GM12865 (cell line): ENCODE results near the gene OXER1.

Experiments
- DNase-seq: peaks from one replicate; pipeline ENCODE4 v3.0.0; 2010; ENCODE audit warnings: low read depth
- H3K4me3 ChIP-seq: 2 replicates; pipeline ENCODE4 v1.5.1; 2011; ENCODE audit warnings: mild to moderate bottlenecking, low read depth, low read length, control low read depth
- TF ChIP-seq, protein P1 (sequence below): IDR thresholded peaks from 2 replicates; pipeline ENCODE4 v1.5.1; 2011; ENCODE audit warnings: low read length, control low read depth, low read depth, inconsistent platforms; ENCODE audit not compliant: insufficient read depth; ENCODE audit errors: missing control alignments

The OXER1 gene

DNA sequence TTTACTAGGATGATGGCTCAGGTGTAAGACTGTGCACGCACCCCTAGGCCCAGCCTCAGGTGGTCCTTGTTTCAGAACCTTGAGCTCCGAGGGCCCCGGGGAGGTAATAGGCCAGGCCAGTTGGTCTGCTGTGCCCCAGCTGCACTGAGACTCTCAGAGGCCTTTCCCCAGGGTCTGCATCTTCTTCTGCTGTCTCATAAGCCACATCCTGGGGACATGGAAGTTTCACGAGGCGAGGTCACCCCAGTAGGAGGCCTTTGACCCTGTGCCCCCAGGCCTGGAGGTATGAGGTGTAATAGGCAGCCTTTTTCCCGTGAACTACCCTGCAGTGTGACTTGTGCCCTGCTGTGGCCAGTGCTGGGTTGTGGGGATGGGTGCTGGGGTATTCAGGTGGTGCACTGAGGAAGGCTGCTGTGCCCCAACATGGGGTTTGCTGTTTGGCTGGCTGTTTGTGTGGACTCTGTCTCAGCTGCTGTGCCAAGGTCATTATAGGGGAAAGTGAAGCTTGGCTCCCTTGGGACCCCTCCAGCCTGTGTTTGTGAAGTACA is 6.9 kb downstream of the OXER1 start:
- DNase-seq, result peak; percentile 31
- no peak overlapping the region for H3K4me3 ChIP-seq
- TF ChIP-seq, protein P1, sequence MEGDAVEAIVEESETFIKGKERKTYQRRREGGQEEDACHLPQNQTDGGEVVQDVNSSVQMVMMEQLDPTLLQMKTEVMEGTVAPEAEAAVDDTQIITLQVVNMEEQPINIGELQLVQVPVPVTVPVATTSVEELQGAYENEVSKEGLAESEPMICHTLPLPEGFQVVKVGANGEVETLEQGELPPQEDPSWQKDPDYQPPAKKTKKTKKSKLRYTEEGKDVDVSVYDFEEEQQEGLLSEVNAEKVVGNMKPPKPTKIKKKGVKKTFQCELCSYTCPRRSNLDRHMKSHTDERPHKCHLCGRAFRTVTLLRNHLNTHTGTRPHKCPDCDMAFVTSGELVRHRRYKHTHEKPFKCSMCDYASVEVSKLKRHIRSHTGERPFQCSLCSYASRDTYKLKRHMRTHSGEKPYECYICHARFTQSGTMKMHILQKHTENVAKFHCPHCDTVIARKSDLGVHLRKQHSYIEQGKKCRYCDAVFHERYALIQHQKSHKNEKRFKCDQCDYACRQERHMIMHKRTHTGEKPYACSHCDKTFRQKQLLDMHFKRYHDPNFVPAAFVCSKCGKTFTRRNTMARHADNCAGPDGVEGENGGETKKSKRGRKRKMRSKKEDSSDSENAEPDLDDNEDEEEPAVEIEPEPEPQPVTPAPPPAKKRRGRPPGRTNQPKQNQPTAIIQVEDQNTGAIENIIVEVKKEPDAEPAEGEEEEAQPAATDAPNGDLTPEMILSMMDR, result no peak

- H3K4me3 ChIP-seq, result no peak overlapping the region
- TF ChIP-seq, protein P1, result no peak
- no peak for DNase-seq
Observed at GRCh38 chr2:42756150-42756775, 7.7 kb downstream of the OXER1 start.

GRCh38 chr2:42755191-42755880 is 8.6 kb downstream of the OXER1 start:
- TF ChIP-seq, protein P1, result no peak
- H3K4me3 ChIP-seq, result no peak overlapping the region
- no peak for DNase-seq

- DNase-seq, result no peak
- TF ChIP-seq, protein P1, result no peak
- no peak overlapping the region for H3K4me3 ChIP-seq
Observed at GRCh38 chr2:42754776-42755140, 9.2 kb downstream of the OXER1 start.

DNA sequence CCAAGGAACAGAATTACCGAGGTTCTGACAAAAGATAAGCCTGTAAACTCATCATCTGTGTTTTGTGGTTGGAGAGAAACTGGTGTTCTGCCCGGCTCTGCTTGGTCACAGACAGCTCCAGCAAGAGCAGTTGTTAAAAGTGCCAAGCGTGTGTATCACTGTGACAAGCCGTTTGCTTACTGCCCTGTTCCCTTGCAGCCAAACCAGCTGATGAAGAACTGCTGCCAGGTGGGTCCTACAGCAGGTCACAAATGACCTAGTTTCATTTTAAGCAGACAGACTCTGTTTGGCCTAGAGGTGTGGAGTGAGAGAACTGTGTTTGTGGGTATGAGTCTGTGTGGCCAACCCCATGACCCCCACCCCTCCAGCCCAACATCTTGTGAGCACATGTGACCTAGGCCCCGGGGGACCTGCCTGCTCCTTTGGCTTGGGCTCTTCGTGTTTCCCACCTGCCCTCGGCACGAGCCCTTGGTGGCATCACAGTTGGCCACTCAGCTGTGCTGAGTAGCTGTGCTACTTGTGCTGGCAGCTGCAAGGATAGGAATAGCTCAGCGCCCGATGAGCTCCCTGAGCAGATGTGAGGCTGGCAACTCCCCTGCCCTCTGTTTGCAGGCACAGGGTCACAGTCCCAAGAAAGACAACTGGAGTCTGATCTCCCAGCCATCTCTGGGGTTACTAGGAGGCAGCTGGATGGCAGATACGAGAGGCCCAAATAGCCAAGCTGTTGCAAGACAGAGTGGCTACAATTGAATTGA is 9.7 kb downstream of the OXER1 start:
- TF ChIP-seq, protein P1, result no peak
- no peak overlapping the region for H3K4me3 ChIP-seq
- DNase-seq, result peak; percentile 85

DNA sequence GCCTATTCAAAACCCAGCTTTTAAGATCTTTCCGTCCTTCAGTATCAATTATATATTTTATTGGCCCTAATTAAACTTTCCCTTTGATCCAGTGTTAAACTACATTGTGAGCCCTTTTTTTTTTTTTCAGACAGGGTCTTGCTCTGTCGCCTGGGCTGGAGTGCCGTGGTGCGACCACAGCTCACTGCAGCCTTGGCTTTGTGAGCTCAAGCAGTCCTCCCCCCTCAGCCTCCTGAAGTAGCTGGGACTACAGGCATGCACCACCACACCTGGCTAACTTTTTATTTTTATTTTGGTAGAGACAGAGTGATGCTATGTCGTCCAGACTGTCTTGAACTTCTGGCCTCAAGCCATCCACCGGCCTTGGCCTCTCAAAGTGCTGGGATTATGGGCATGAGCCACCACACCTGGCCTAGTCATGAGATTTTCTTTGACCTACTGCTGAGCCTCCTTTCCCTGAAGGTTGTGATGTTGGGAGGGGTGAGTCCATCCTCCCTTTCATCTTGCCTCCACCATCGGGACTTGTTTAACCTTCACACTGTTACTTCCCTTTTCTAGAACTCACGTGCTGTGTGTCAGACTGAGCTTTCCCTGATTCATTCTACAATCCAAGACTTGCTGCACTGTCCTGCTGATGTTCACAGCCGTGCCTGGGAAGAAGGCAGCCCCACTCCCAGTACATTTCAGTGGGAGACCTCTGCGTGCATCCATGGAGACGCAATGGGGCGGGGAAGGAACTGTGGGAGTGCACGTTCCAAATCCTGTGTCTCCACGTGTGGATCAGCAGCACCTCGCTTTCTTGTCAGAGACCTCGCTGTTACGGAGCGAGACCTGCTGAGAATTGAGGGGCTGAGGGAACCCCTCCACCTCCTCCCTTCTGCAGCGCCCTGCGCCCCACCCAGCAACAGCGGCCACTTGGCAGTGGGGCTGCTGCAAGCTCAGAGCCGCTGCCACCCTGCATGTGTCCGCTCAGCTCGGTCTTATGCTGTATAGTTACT is 10.8 kb downstream of the OXER1 start:
- TF ChIP-seq, protein P1, result no peak
- H3K4me3 ChIP-seq, result no peak overlapping the region
- no peak for DNase-seq
